H1 (cell line): Measurements from ENCODE around the gene POFUT2. TPM values are rescaled to one million over a fixed set of nuclear protein-coding genes. Genes with fewer than 3 reads are reported as not detected.

Experiments
- JUND ChIP-seq: IDR thresholded peaks from 2 replicates; pipeline ENCODE4 v1.6.1; 2011; ENCODE audit warnings: mild to moderate bottlenecking, improper control_type of control experiment, low read length
- NANOG ChIP-seq: IDR thresholded peaks from 2 replicates; pipeline ENCODE4 v1.6.1; 2011; ENCODE audit warnings: low read length, low read depth, mild to moderate bottlenecking, inconsistent platforms; ENCODE audit not compliant: insufficient read depth, poor library complexity, severe bottlenecking
- SUZ12 ChIP-seq: fragments of 200-600 bp; sonication (generic); IDR thresholded peaks from 2 replicates; pipeline ENCODE4 v1.6.1; 2012; ENCODE audit warnings: mild to moderate bottlenecking, inconsistent platforms, low read length, moderate library complexity, mixed read lengths
- polyA plus RNA-seq, 7 experiments: library from polyadenylated mRNA; depleted of rRNA in 3 of 7; stranded (reverse) in 5 of 7; unstranded in 2 of 7; fragments of >200 nt in 5 of 7; fragments of 200-250 nt in 2 of 7; gene quantifications; 1 replicate in 5 of 7; 2 replicates in 1 of 7; 4 replicates in 1 of 7; pipeline versions ENCODE4 v1.2.1 to v1.2.3, GENCODE V29; 2011 to 2013; ENCODE audit warnings: missing spikeins in 2 of 7, mixed read lengths in 2 of 7
- total RNA-seq: library from RNA; stranded (reverse); fragmentation: NEBNext Ultra II Directional; extraction: Animal tissue kit (Norgen Biotek cat#: 25700); gene quantifications from 2 replicates; pipeline ENCODE4 v1.2.1, GENCODE V29; 2021

The POFUT2 gene
- total and polyA plus RNA-seq, 2 of the 8 experiments (the other 6 are each of a cell fraction or from before 2014, with no cell fraction given): 13.7 to 32.1 TPM

GRCh38 chr21:45304945-45305344 is 17.2 kb upstream of the POFUT2 start (continued):
- TF ChIP-seq SUZ12 (no peak), JUND (no peak), NANOG (no peak)
- TF ChIP-seq, all 59 proteins: peak for 0
